ENCODE measurements around the gene FYB2.
A peak's percentile ranks its signal among the peaks of the same experiment; 100 is the strongest.

The FYB2 gene

GRCh38 chr1:56726706-56727105, 92.5 kb downstream of the FYB2 start:
- no peak overlapping the region for H3K4me2 ChIP-seq (ENCODE audit: low read length)
- no peak for DNase-seq
- no peak overlapping the region for H2AFZ ChIP-seq (ENCODE audit: insufficient read depth, low read length, poor library complexity)

GRCh38 chr1:56719171-56719570, 100.0 kb downstream of the FYB2 start:
- H3K23ac ChIP-seq (ENCODE audit: low read length), result no peak overlapping the region
- H3K27ac ChIP-seq (ENCODE audit: low read depth, low read length), result no peak overlapping the region
- H3K4ac ChIP-seq (ENCODE audit: low read depth, low read length), result no peak overlapping the region
- no peak for DNase-seq
- no peak overlapping the region for H2BK5ac ChIP-seq (ENCODE audit: low read depth, low read length, poor library complexity)
- no peaks in the 10 kb centered on the region for H3K36me3 ChIP-seq (ENCODE audit: control insufficient read depth in 1 of 2, insufficient read depth in 2 of 2, low read length in 2 of 2)
- no peaks in the 10 kb centered on the region for H3K79me1 ChIP-seq (ENCODE audit: low read length)
- H3K4me3 ChIP-seq (ENCODE audit: low read depth, low read length), result no peak overlapping the region
- no peak overlapping the region for H2AFZ ChIP-seq (ENCODE audit: insufficient read depth, low read length, poor library complexity)
- H3K4me2 ChIP-seq (ENCODE audit: low read length), result no peak overlapping the region
- no peak overlapping the region for H2AK5ac ChIP-seq (ENCODE audit: low read length)
- H3K27me3 ChIP-seq (ENCODE audit: insufficient read depth, low read length), result no peaks in the 10 kb centered on the region
- H3K4me1 ChIP-seq (ENCODE audit: control insufficient read depth in 1 of 2, insufficient read depth in 2 of 2, low read length in 2 of 2), result no peaks in the 10 kb centered on the region
- H2BK120ac ChIP-seq (ENCODE audit: insufficient read depth, low read length, poor library complexity), result no peak overlapping the region
- H3K79me2 ChIP-seq (ENCODE audit: control insufficient read depth, insufficient read depth, low read length, poor library complexity), result no peaks in the 10 kb centered on the region
- no CpG with 5 or more reads among the region's 1 CpG for WGBS (ENCODE audit: extremely low coverage, insufficient coverage, insufficient read length)
- H3K14ac ChIP-seq (ENCODE audit: low read length), result no peak overlapping the region
- no peak overlapping the region for H3K18ac ChIP-seq (ENCODE audit: low read length)
- H4K91ac ChIP-seq (ENCODE audit: low read depth, low read length), result no peak overlapping the region
- H3K9me3 ChIP-seq (ENCODE audit: insufficient read depth, low read depth, low read length), result no peaks in the 10 kb centered on the region
- no peak overlapping the region for H4K12ac ChIP-seq (ENCODE audit: low read depth, low read length)
- H4K8ac ChIP-seq (ENCODE audit: low read depth, low read length), result no peak overlapping the region
- H3K9ac ChIP-seq (ENCODE audit: low read length), result no peak overlapping the region
- H2BK12ac ChIP-seq (ENCODE audit: low read length), result no peak overlapping the region

More at GRCh38 chr1:56726706-56727105, 92.5 kb downstream of the FYB2 start:
- no peak overlapping the region for H3K18ac ChIP-seq (ENCODE audit: low read length)
- no peak overlapping the region for H3K4ac ChIP-seq (ENCODE audit: low read depth, low read length)
- H3K27me3 ChIP-seq (ENCODE audit: insufficient read depth, low read length), result no peaks in the 10 kb centered on the region
- H3K27ac ChIP-seq (ENCODE audit: low read depth, low read length), result no peak overlapping the region
- H4K8ac ChIP-seq (ENCODE audit: low read depth, low read length), result no peak overlapping the region
- no peak overlapping the region for H2BK120ac ChIP-seq (ENCODE audit: insufficient read depth, low read length, poor library complexity)
- no peak overlapping the region for H3K23ac ChIP-seq (ENCODE audit: low read length)
- H3K36me3 ChIP-seq (ENCODE audit: control insufficient read depth in 1 of 2, insufficient read depth in 2 of 2, low read length in 2 of 2), result no peaks in the 10 kb centered on the region
- no peak overlapping the region for H3K14ac ChIP-seq (ENCODE audit: low read length)
- H2AK5ac ChIP-seq (ENCODE audit: low read length), result no peak overlapping the region
- H3K79me1 ChIP-seq (ENCODE audit: low read length), result no peaks in the 10 kb centered on the region
- H3K9ac ChIP-seq (ENCODE audit: low read length), result no peak overlapping the region
- H3K4me3 ChIP-seq (ENCODE audit: low read depth, low read length), result no peak overlapping the region
- H4K91ac ChIP-seq (ENCODE audit: low read depth, low read length), result no peak overlapping the region
- H3K4me1 ChIP-seq (ENCODE audit: control insufficient read depth in 1 of 2, insufficient read depth in 2 of 2, low read length in 2 of 2), result no peaks in the 10 kb centered on the region
- H4K12ac ChIP-seq (ENCODE audit: low read depth, low read length), result no peak overlapping the region
- H2BK5ac ChIP-seq (ENCODE audit: low read depth, low read length, poor library complexity), result no peak overlapping the region
- peaks cover 2% of the 10 kb centered on the region for H3K9me3 ChIP-seq (ENCODE audit: insufficient read depth, low read depth, low read length)
- H3K79me2 ChIP-seq (ENCODE audit: control insufficient read depth, insufficient read depth, low read length, poor library complexity), result no peaks in the 10 kb centered on the region
- H2BK12ac ChIP-seq (ENCODE audit: low read length), result no peak overlapping the region

GRCh38 chr1:56715156-56715555, 104.0 kb downstream of the FYB2 start:
- Histone ChIP-seq H3K4ac (ENCODE audit: low read depth, low read length) (no peak overlapping the region), H2BK12ac (ENCODE audit: low read length) (no peak overlapping the region), H2BK5ac (ENCODE audit: low read depth, low read length, poor library complexity) (no peak overlapping the region), H3K79me1 (ENCODE audit: low read length) (no peaks in the 10 kb centered on the region), H3K18ac (ENCODE audit: low read length) (no peak overlapping the region), H3K4me3 (ENCODE audit: low read depth, low read length) (no peak overlapping the region), H3K4me1 (ENCODE audit: control insufficient read depth in 1 of 2, insufficient read depth in 2 of 2, low read length in 2 of 2) (no peaks in the 10 kb centered on the region), H3K14ac (ENCODE audit: low read length) (no peak overlapping the region), H2AFZ (ENCODE audit: insufficient read depth, low read length, poor library complexity) (no peak overlapping the region), H3K27me3 (ENCODE audit: insufficient read depth, low read length) (no peaks in the 10 kb centered on the region), H4K91ac (ENCODE audit: low read depth, low read length) (no peak overlapping the region), H3K9me3 (ENCODE audit: insufficient read depth, low read depth, low read length) (no peaks in the 10 kb centered on the region), H3K23ac (ENCODE audit: low read length) (no peak overlapping the region), H3K9ac (ENCODE audit: low read length) (no peak overlapping the region), H3K79me2 (ENCODE audit: control insufficient read depth, insufficient read depth, low read length, poor library complexity) (no peaks in the 10 kb centered on the region), H2AK5ac (ENCODE audit: low read length) (no peak overlapping the region), H3K27ac (ENCODE audit: low read depth, low read length) (no peak overlapping the region), H3K4me2 (ENCODE audit: low read length) (no peak overlapping the region), H3K36me3 (ENCODE audit: control insufficient read depth in 1 of 2, insufficient read depth in 2 of 2, low read length in 2 of 2) (no peaks in the 10 kb centered on the region), H2BK120ac (ENCODE audit: insufficient read depth, low read length, poor library complexity) (no peak overlapping the region), H4K8ac (ENCODE audit: low read depth, low read length) (no peak overlapping the region), H4K12ac (ENCODE audit: low read depth, low read length) (no peak overlapping the region)
- WGBS (ENCODE audit: extremely low coverage, insufficient coverage, insufficient read length), result no CpG with 5 or more reads among the region's 1 CpG
- DNase-seq, result peak in 1 of 2 donors; percentile 25

- no CpG with 5 or more reads among the region's 1 CpG for WGBS (ENCODE audit: extremely low coverage, insufficient coverage, insufficient read length)
- Histone ChIP-seq H2BK12ac (ENCODE audit: low read length) (no peak overlapping the region), H3K27me3 (ENCODE audit: insufficient read depth, low read length) (no peaks in the 10 kb centered on the region), H2AK5ac (ENCODE audit: low read length) (no peak overlapping the region), H3K79me2 (ENCODE audit: control insufficient read depth, insufficient read depth, low read length, poor library complexity) (no peaks in the 10 kb centered on the region), H4K12ac (ENCODE audit: low read depth, low read length) (no peak overlapping the region), H3K18ac (ENCODE audit: low read length) (no peak overlapping the region), H2BK120ac (ENCODE audit: insufficient read depth, low read length, poor library complexity) (no peak overlapping the region), H3K4ac (ENCODE audit: low read depth, low read length) (no peak overlapping the region), H3K79me1 (ENCODE audit: low read length) (no peaks in the 10 kb centered on the region), H3K4me1 (ENCODE audit: control insufficient read depth in 1 of 2, insufficient read depth in 2 of 2, low read length in 2 of 2) (no peaks in the 10 kb centered on the region), H3K23ac (ENCODE audit: low read length) (no peak overlapping the region), H4K8ac (ENCODE audit: low read depth, low read length) (no peak overlapping the region), H2AFZ (ENCODE audit: insufficient read depth, low read length, poor library complexity) (no peak overlapping the region), H3K4me2 (ENCODE audit: low read length) (no peak overlapping the region), H3K36me3 (ENCODE audit: control insufficient read depth in 1 of 2, insufficient read depth in 2 of 2, low read length in 2 of 2) (no peaks in the 10 kb centered on the region), H3K9me3 (ENCODE audit: insufficient read depth, low read depth, low read length) (no peaks in the 10 kb centered on the region), H3K14ac (ENCODE audit: low read length) (no peak overlapping the region), H3K27ac (ENCODE audit: low read depth, low read length) (no peak overlapping the region), H3K4me3 (ENCODE audit: low read depth, low read length) (no peak overlapping the region), H2BK5ac (ENCODE audit: low read depth, low read length, poor library complexity) (no peak overlapping the region), H3K9ac (ENCODE audit: low read length) (no peak overlapping the region), H4K91ac (ENCODE audit: low read depth, low read length) (no peak overlapping the region)
- DNase-seq, result no peak
Measured at GRCh38 chr1:56713112-56713511, 106.1 kb downstream of the FYB2 start.

All from trophoblast cell (in vitro differentiated cells and primary cell).